K562 (cell line): ENCODE results near the gene IFNGR1. TPM values are rescaled to one million over a fixed set of nuclear protein-coding genes. Genes with fewer than 3 reads are reported as not detected.

ENCODE experiments used
- BACH1 ChIP-seq: fragments of 200-800 bp; sonication (Bioruptor generic); IDR thresholded peaks from 2 replicates; pipeline ENCODE4 v1.6.1; 2016; ENCODE audit warnings: missing genetic modification characterization, missing compliant biosample characterization
- DACH1 ChIP-seq: fragments of 450-650 bp; IDR thresholded peaks from 2 replicates; pipeline ENCODE4 v1.6.1; 2018; ENCODE audit not compliant: partially characterized antibody
- E2F1 ChIP-seq: sonication (generic); formaldehyde crosslinking; IDR thresholded peaks from 2 replicates; pipeline ENCODE4 v1.8.1; 2023; ENCODE audit warnings: mild to moderate bottlenecking, missing genetic modification reagents, moderate library complexity
- EGR1 ChIP-seq: fragments of 450-650 bp; conservative IDR thresholded peaks from 2 replicates; pipeline ENCODE4 v1.6.1; 2017; ENCODE audit warnings: mild to moderate bottlenecking
- EHMT2 ChIP-seq: fragments of 450-650 bp; IDR thresholded peaks from 2 replicates; pipeline ENCODE4 v1.6.1; 2018; ENCODE audit warnings: antibody characterized with exemption
- GTF2E2 ChIP-seq: fragments of 200-800 bp; sonication (Bioruptor generic); IDR thresholded peaks from 2 replicates; pipeline ENCODE4 v1.6.1; 2016; ENCODE audit warnings: missing genetic modification characterization, missing compliant biosample characterization
- RBM25 ChIP-seq: fragments of 200-400 bp; formaldehyde crosslinking; IDR thresholded peaks from 2 replicates; pipeline ENCODE4 v1.6.1; 2018; ENCODE audit warnings: low read length, low read depth, moderate library complexity; ENCODE audit not compliant: severe bottlenecking
- SMARCA4 ChIP-seq: fragments of 450-650 bp; IDR thresholded peaks from 2 replicates; pipeline ENCODE4 v1.6.1; 2016
- SMARCA5 ChIP-seq: fragments of 450-650 bp; IDR thresholded peaks from 2 replicates; pipeline ENCODE4 v1.6.1; 2016
- SNRNP70 ChIP-seq: fragments of 200-400 bp; formaldehyde crosslinking; optimal IDR thresholded peaks from 2 replicates; pipeline ENCODE3; 2017; ENCODE audit warnings: low read depth, low read length
- SOX6 ChIP-seq: fragments of 450-650 bp; IDR thresholded peaks from 2 replicates; pipeline ENCODE4 v1.6.1; 2014; ENCODE audit warnings: mild to moderate bottlenecking
- ZEB2 ChIP-seq: fragments of 450-650 bp; IDR thresholded peaks from 2 replicates; pipeline ENCODE4 v1.6.1; 2016
- ZNF830 ChIP-seq: fragments of 250-450 bp; sonication (Bioruptor Pico); IDR thresholded peaks from 2 replicates; pipeline ENCODE4 v1.5.0; 2021; ENCODE audit warnings: mild to moderate bottlenecking
- polyA plus RNA-seq, 8 experiments: library from polyadenylated mRNA; depleted of rRNA in 4 of 8; stranded (reverse) in 5 of 8; unstranded in 3 of 8; fragments of >200 nt; fragmentation: Nextera tagmentation in 2 of 8; fragmentation: Illumina TruSeq in 1 of 8; extraction: Ambion mirVana in 2 of 8; extraction: Trizol in 1 of 8; gene quantifications; 2 replicates each; pipeline versions ENCODE4 v1.2.1 to v1.2.3, GENCODE V29; 2011 to 2014; ENCODE audit warnings: inconsistent platforms in 1 of 8, missing spikeins in 1 of 8
- total RNA-seq, 7 experiments: library from RNA; depleted of rRNA in 6 of 7; stranded (reverse); fragments of >200 nt in 6 of 7; fragmentation: Illumina TruSeq in 2 of 7; extraction: Trizol in 2 of 7; gene quantifications; 2 replicates each; pipeline versions ENCODE4 v1.2.1 to v1.2.3, GENCODE V29; 2011 to 2021; ENCODE audit warnings: low replicate concordance in 1 of 7
- TF ChIP-seq, protein P1 (sequence below): fragments of 450-650 bp; formaldehyde crosslinking; IDR thresholded peaks from 2 replicates; pipeline ENCODE4 v1.4.0; 2020; ENCODE audit warnings: mild to moderate bottlenecking, moderate library complexity
- TF ChIP-seq, protein P2 (sequence below): fragments of 200-600 bp; sonication (generic); IDR thresholded peaks from one replicate; pipeline ENCODE4 v1.6.1; 2012; ENCODE audit warnings: mild to moderate bottlenecking, low read depth, low read length, inconsistent platforms

Gene IFNGR1
- total and polyA plus RNA-seq, 9 of the 15 experiments (the other 6 are each of a cell fraction or from before 2014, with no cell fraction given): 14.7 to 47.0 (median 26.7) TPM

DNA sequence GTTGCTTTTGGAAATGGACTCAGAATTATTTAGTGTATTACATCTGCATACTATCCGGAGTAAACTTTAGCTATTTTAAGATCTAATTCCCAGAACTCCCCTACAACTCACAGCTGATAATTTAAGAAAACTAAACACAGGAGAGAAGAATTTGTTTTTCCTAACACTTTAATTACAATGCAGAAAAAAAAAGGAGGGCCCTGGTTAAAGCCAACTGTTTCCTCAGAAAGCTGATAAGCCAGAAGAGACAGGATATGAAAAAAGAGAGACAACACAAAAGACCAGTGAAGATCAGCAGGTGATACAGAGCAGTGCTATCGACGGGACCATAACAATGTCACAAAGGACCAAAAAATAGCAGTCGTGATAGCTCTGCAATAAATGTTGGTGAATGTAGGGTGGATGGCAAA, 5.8 kb downstream of the IFNGR1 start (continued):
- peak; percentile 62 for TF ChIP-seq RBM25
- TF ChIP-seq ZEB2: peak; percentile 39; the same call in 1 of the 2 replicates
- peak; percentile 56 for TF ChIP-seq EHMT2
- TF ChIP-seq ZNF830 (CRISPR knock-in tag): no peak
- no peak for TF ChIP-seq BACH1 (tag)
- TF ChIP-seq, protein P1, sequence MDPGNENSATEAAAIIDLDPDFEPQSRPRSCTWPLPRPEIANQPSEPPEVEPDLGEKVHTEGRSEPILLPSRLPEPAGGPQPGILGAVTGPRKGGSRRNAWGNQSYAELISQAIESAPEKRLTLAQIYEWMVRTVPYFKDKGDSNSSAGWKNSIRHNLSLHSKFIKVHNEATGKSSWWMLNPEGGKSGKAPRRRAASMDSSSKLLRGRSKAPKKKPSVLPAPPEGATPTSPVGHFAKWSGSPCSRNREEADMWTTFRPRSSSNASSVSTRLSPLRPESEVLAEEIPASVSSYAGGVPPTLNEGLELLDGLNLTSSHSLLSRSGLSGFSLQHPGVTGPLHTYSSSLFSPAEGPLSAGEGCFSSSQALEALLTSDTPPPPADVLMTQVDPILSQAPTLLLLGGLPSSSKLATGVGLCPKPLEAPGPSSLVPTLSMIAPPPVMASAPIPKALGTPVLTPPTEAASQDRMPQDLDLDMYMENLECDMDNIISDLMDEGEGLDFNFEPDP: no peak
- no peak for TF ChIP-seq SNRNP70
- TF ChIP-seq SMARCA5: 0 out of 2 replicates have a peak, but pooled peaks have one; percentile 46
- TF ChIP-seq SOX6: peak; percentile 74
- no peak for TF ChIP-seq E2F1 (CRISPR knock-in tag)
- peak; percentile 25 for TF ChIP-seq DACH1
- TF ChIP-seq SMARCA4: peak; percentile 67
- TF ChIP-seq EGR1: no peak
- TF ChIP-seq GTF2E2 (tag): no peak
- TF ChIP-seq, protein P2, sequence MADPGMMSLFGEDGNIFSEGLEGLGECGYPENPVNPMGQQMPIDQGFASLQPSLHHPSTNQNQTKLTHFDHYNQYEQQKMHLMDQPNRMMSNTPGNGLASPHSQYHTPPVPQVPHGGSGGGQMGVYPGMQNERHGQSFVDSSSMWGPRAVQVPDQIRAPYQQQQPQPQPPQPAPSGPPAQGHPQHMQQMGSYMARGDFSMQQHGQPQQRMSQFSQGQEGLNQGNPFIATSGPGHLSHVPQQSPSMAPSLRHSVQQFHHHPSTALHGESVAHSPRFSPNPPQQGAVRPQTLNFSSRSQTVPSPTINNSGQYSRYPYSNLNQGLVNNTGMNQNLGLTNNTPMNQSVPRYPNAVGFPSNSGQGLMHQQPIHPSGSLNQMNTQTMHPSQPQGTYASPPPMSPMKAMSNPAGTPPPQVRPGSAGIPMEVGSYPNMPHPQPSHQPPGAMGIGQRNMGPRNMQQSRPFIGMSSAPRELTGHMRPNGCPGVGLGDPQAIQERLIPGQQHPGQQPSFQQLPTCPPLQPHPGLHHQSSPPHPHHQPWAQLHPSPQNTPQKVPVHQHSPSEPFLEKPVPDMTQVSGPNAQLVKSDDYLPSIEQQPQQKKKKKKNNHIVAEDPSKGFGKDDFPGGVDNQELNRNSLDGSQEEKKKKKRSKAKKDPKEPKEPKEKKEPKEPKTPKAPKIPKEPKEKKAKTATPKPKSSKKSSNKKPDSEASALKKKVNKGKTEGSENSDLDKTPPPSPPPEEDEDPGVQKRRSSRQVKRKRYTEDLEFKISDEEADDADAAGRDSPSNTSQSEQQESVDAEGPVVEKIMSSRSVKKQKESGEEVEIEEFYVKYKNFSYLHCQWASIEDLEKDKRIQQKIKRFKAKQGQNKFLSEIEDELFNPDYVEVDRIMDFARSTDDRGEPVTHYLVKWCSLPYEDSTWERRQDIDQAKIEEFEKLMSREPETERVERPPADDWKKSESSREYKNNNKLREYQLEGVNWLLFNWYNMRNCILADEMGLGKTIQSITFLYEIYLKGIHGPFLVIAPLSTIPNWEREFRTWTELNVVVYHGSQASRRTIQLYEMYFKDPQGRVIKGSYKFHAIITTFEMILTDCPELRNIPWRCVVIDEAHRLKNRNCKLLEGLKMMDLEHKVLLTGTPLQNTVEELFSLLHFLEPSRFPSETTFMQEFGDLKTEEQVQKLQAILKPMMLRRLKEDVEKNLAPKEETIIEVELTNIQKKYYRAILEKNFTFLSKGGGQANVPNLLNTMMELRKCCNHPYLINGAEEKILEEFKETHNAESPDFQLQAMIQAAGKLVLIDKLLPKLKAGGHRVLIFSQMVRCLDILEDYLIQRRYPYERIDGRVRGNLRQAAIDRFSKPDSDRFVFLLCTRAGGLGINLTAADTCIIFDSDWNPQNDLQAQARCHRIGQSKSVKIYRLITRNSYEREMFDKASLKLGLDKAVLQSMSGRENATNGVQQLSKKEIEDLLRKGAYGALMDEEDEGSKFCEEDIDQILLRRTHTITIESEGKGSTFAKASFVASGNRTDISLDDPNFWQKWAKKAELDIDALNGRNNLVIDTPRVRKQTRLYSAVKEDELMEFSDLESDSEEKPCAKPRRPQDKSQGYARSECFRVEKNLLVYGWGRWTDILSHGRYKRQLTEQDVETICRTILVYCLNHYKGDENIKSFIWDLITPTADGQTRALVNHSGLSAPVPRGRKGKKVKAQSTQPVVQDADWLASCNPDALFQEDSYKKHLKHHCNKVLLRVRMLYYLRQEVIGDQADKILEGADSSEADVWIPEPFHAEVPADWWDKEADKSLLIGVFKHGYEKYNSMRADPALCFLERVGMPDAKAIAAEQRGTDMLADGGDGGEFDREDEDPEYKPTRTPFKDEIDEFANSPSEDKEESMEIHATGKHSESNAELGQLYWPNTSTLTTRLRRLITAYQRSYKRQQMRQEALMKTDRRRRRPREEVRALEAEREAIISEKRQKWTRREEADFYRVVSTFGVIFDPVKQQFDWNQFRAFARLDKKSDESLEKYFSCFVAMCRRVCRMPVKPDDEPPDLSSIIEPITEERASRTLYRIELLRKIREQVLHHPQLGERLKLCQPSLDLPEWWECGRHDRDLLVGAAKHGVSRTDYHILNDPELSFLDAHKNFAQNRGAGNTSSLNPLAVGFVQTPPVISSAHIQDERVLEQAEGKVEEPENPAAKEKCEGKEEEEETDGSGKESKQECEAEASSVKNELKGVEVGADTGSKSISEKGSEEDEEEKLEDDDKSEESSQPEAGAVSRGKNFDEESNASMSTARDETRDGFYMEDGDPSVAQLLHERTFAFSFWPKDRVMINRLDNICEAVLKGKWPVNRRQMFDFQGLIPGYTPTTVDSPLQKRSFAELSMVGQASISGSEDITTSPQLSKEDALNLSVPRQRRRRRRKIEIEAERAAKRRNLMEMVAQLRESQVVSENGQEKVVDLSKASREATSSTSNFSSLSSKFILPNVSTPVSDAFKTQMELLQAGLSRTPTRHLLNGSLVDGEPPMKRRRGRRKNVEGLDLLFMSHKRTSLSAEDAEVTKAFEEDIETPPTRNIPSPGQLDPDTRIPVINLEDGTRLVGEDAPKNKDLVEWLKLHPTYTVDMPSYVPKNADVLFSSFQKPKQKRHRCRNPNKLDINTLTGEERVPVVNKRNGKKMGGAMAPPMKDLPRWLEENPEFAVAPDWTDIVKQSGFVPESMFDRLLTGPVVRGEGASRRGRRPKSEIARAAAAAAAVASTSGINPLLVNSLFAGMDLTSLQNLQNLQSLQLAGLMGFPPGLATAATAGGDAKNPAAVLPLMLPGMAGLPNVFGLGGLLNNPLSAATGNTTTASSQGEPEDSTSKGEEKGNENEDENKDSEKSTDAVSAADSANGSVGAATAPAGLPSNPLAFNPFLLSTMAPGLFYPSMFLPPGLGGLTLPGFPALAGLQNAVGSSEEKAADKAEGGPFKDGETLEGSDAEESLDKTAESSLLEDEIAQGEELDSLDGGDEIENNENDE: no peak
